ENCODE results near the gene COBL.
A peak's percentile ranks its signal among the peaks of the same experiment; 100 is the strongest.

COBL gene

GRCh38 chr7:50988988-50989387, 327.6 kb downstream of the COBL start:
- DNase-seq (ENCODE audit: low read depth) = no peak
- in situ Hi-C loops (cut with HindIII; ENCODE audit: low sequenced_read_pairs) = no loop called here
- H3K4me3 ChIP-seq (ENCODE audit: low read depth, low read length) = no peak overlapping the region
- TF ChIP-seq CTCF (IDR thresholded peaks at IDR 0.05; ENCODE audit: low read depth, low read length, missing control alignments) = no peak

GRCh38 chr7:50988465-50988864, 328.1 kb downstream of the COBL start:
- no peak for TF ChIP-seq CTCF (IDR thresholded peaks at IDR 0.05; ENCODE audit: low read depth, low read length, missing control alignments)
- in situ Hi-C loops (cut with HindIII; ENCODE audit: low sequenced_read_pairs) = no loop called here
- H3K4me3 ChIP-seq (ENCODE audit: low read depth, low read length) = no peak overlapping the region
- DNase-seq (ENCODE audit: low read depth) = no peak

GRCh38 chr7:50985096-50985495, 331.5 kb downstream of the COBL start:
- no peak overlapping the region for H3K4me3 ChIP-seq (ENCODE audit: low read depth, low read length)
- TF ChIP-seq CTCF (IDR thresholded peaks at IDR 0.05; ENCODE audit: low read depth, low read length, missing control alignments) = no peak
- in situ Hi-C loops (cut with HindIII; ENCODE audit: low sequenced_read_pairs) = no loop called here
- DNase-seq (ENCODE audit: low read depth) = no peak

GRCh38 chr7:50983850-50984249, 332.8 kb downstream of the COBL start:
- no peak for TF ChIP-seq CTCF (IDR thresholded peaks at IDR 0.05; ENCODE audit: low read depth, low read length, missing control alignments)
- H3K4me3 ChIP-seq (ENCODE audit: low read depth, low read length) = no peak overlapping the region
- no peak for DNase-seq (ENCODE audit: low read depth)
- in situ Hi-C loops (cut with HindIII; ENCODE audit: low sequenced_read_pairs) = no loop called here

- no peak overlapping the region for H3K4me3 ChIP-seq (ENCODE audit: low read depth, low read length)
- TF ChIP-seq CTCF (IDR thresholded peaks at IDR 0.05; ENCODE audit: low read depth, low read length, missing control alignments) = peak; percentile 12
- DNase-seq (ENCODE audit: low read depth) = no peak
- in situ Hi-C loops (cut with HindIII; ENCODE audit: low sequenced_read_pairs) = no loop called here
Measured at GRCh38 chr7:50982626-50983025, 334.0 kb downstream of the COBL start.

GRCh38 chr7:50981743-50982142, 334.9 kb downstream of the COBL start:
- no peak for DNase-seq (ENCODE audit: low read depth)
- H3K4me3 ChIP-seq (ENCODE audit: low read depth, low read length) = no peak overlapping the region
- no peak for TF ChIP-seq CTCF (IDR thresholded peaks at IDR 0.05; ENCODE audit: low read depth, low read length, missing control alignments)
- in situ Hi-C loops (cut with HindIII; ENCODE audit: low sequenced_read_pairs) = no loop called here

- no peak overlapping the region for H3K4me3 ChIP-seq (ENCODE audit: low read depth, low read length)
- TF ChIP-seq CTCF (IDR thresholded peaks at IDR 0.05; ENCODE audit: low read depth, low read length, missing control alignments) = no peak
- no peak for DNase-seq (ENCODE audit: low read depth)
- in situ Hi-C loops (cut with HindIII; ENCODE audit: low sequenced_read_pairs) = no loop called here
Measured at GRCh38 chr7:50980411-50980810, 336.2 kb downstream of the COBL start.
